ENCODE measurements around the gene UGT8. TPM values are rescaled to one million over a fixed set of nuclear protein-coding genes. Genes with fewer than 3 reads are reported as not detected.
"Not testable (repeated sequence)": the region's sequence is repeated elsewhere in the genome, so short reads cannot be mapped to it uniquely, and the experiment has no call there.

UGT8 gene
- total RNA-seq = 5.1 TPM

GRCh38 chr4:114598191-114599121, at the start of gene UGT8:
Gene UGT8, plus strand, starts transcription at chr4:114598807. Its CDS starts 24,074 bp downstream, at chr4:114622881.
- DNase-seq = peak; percentile 55

- no peak for DNase-seq
These were observed 49.0 kb upstream of the UGT8 start for GRCh38 chr4:114549638-114550037.

GRCh38 chr4:114558446-114559020, 40.1 kb upstream of the UGT8 start:
- no peak for DNase-seq

GRCh38 chr4:114561590-114561989, 37.0 kb upstream of the UGT8 start:
- DNase-seq = no peak

- DNase-seq = no peak
These were observed 36.3 kb upstream of the UGT8 start for GRCh38 chr4:114562176-114562904.

GRCh38 chr4:114563536-114564315, 34.9 kb upstream of the UGT8 start:
- no peak for DNase-seq

- no peak for DNase-seq
These were observed 21.2 kb upstream of the UGT8 start for GRCh38 chr4:114577386-114577785.

- DNase-seq = no peak
These were observed 16.0 kb upstream of the UGT8 start for GRCh38 chr4:114582621-114583020.

- DNase-seq = no peak
These were observed 10.3 kb upstream of the UGT8 start for GRCh38 chr4:114588305-114588704.

- not testable (repeated sequence) for DNase-seq
These were observed 8.2 kb upstream of the UGT8 start for GRCh38 chr4:114590360-114590759.

GRCh38 chr4:114593526-114593925, 5.1 kb upstream of the UGT8 start:
- no peak for DNase-seq

GRCh38 chr4:114595207-114595606, 3.4 kb upstream of the UGT8 start:
- DNase-seq = no peak

- no peak for DNase-seq
These were observed 2.7 kb upstream of the UGT8 start for GRCh38 chr4:114595921-114596320.

- peak; percentile 55 for DNase-seq
These were observed 1.0 kb upstream of the UGT8 start for GRCh38 chr4:114597410-114598115.

GRCh38 chr4:114599231-114599902, 760 bp downstream of the UGT8 start:
- no peak for DNase-seq

- DNase-seq = no peak
These were observed 1.4 kb downstream of the UGT8 start for GRCh38 chr4:114599903-114600552.

GRCh38 chr4:114600672-114601071, 2.1 kb downstream of the UGT8 start:
- DNase-seq = no peak

GRCh38 chr4:114601304-114602052, 2.9 kb downstream of the UGT8 start:
- DNase-seq = peak; percentile 4

GRCh38 chr4:114603497-114603896, 4.9 kb downstream of the UGT8 start:
- DNase-seq = no peak

- DNase-seq = no peak
These were observed 7.6 kb downstream of the UGT8 start for GRCh38 chr4:114606245-114606644.
